ENCODE results near the gene EID2. TPM values are rescaled to one million over a fixed set of nuclear protein-coding genes. Genes with fewer than 3 reads are reported as not detected.

The EID2 gene
- total RNA-seq, 1 experiment from 2014 or later, result 25.2 TPM

- Histone ChIP-seq H3K9me3 (ENCODE audit: low read depth, low read length, poor library complexity, severe bottlenecking) (no peaks in the 10 kb centered on the region), H3K27me3 (replicated peaks; ENCODE audit: insufficient read depth, low read depth, low read length, poor library complexity) (no peaks in the 10 kb centered on the region), H3K27ac (ENCODE audit: low read depth, low read length, poor library complexity, severe bottlenecking) (no peak overlapping the region), H3K36me3 (ENCODE audit: insufficient read depth, low read length, poor library complexity, severe bottlenecking) (peaks cover 31% of the 10 kb centered on the region), H3K4me1 (ENCODE audit: insufficient read depth, low read length, poor library complexity, severe bottlenecking) (peaks cover 3% of the 10 kb centered on the region), H3K4me3 (ENCODE audit: low read depth, low read length, poor library complexity, severe bottlenecking) (no peak overlapping the region)
- TF ChIP-seq CTCF (conservative IDR thresholded peaks at IDR 0.05; ENCODE audit: low read depth, low read length), result no peak
- TF ChIP-seq EZH2 (IDR thresholded peaks at IDR 0.05; ENCODE audit: borderline replicate concordance, low read depth, low read length, poor library complexity, severe bottlenecking), result no peak
- ChIA-PET CTCF (no interaction called here), POLR2A (ENCODE audit: low non-redundant PET) (no interaction called here)
- no TSS peak for BruUV-seq (replicated peaks)
- intact Hi-C loops (cut with micrococcal nuclease; ENCODE audit: unreplicated experiment), result no loop called here
- no peak for DNase-seq (ENCODE audit: low spot score)
These were observed 47.2 kb downstream of the EID2 start for GRCh38 chr19:39492788-39493187.

DNA sequence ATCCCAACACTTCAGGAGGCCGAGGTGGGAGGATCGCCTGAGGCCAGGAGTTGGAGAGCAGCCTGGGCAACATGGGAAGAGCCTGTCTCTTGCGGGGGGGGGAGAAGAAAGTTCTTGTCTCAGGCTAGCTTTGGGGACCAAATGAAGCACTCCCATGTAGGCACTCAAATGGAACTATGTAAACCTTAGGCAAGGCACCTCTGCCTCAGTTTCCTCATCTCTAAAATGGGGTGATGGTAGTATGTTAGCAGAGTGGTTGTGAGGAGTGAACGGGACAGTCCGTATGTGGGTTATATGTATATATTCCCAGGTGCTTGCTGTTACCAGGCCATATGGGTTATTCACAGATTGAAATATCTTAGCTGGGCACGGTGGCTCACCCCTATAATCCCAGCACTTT is 47.7 kb downstream of the EID2 start:
- Histone ChIP-seq H3K4me3 (ENCODE audit: low read depth, low read length, poor library complexity, severe bottlenecking) (no peak overlapping the region), H3K36me3 (ENCODE audit: insufficient read depth, low read length, poor library complexity, severe bottlenecking) (peaks cover 32% of the 10 kb centered on the region), H3K9me3 (ENCODE audit: low read depth, low read length, poor library complexity, severe bottlenecking) (no peaks in the 10 kb centered on the region), H3K27ac (ENCODE audit: low read depth, low read length, poor library complexity, severe bottlenecking) (no peak overlapping the region), H3K27me3 (replicated peaks; ENCODE audit: insufficient read depth, low read depth, low read length, poor library complexity) (no peaks in the 10 kb centered on the region), H3K4me1 (ENCODE audit: insufficient read depth, low read length, poor library complexity, severe bottlenecking) (no peaks in the 10 kb centered on the region)
- no peak for DNase-seq (ENCODE audit: low spot score)
- POLR2A ChIA-PET (ENCODE audit: low non-redundant PET), result no interaction called here
- intact Hi-C loops (cut with micrococcal nuclease; ENCODE audit: unreplicated experiment), result no loop called here
- CTCF ChIA-PET, result no interaction called here
- TF ChIP-seq CTCF (conservative IDR thresholded peaks at IDR 0.05; ENCODE audit: low read depth, low read length), result no peak
- TF ChIP-seq EZH2 (IDR thresholded peaks at IDR 0.05; ENCODE audit: borderline replicate concordance, low read depth, low read length, poor library complexity, severe bottlenecking), result no peak
- BruUV-seq (replicated peaks), result TSS peak; percentile 25

GRCh38 chr19:39489756-39490155 is 50.2 kb downstream of the EID2 start:
- intact Hi-C loops (cut with micrococcal nuclease; ENCODE audit: unreplicated experiment), result no loop called here
- POLR2A ChIA-PET (ENCODE audit: low non-redundant PET), result no interaction called here
- CTCF ChIA-PET, result interaction anchor here (0.7 kb wide), 1 partner anchor 14 kb away, joined by 3 read pairs; no protein-coding TSS in a partner anchor
- BruUV-seq (replicated peaks), result no TSS peak
- TF ChIP-seq CTCF (conservative IDR thresholded peaks at IDR 0.05; ENCODE audit: low read depth, low read length), result no peak
- no peak for TF ChIP-seq EZH2 (IDR thresholded peaks at IDR 0.05; ENCODE audit: borderline replicate concordance, low read depth, low read length, poor library complexity, severe bottlenecking)
- no peak overlapping the region for H3K27ac ChIP-seq (ENCODE audit: low read depth, low read length, poor library complexity, severe bottlenecking)
- no peaks in the 10 kb centered on the region for H3K27me3 ChIP-seq (replicated peaks; ENCODE audit: insufficient read depth, low read depth, low read length, poor library complexity)
- DNase-seq (ENCODE audit: low spot score), result no peak
- H3K4me3 ChIP-seq (ENCODE audit: low read depth, low read length, poor library complexity, severe bottlenecking), result no peak overlapping the region
- no peaks in the 10 kb centered on the region for H3K9me3 ChIP-seq (ENCODE audit: low read depth, low read length, poor library complexity, severe bottlenecking)
- H3K4me1 ChIP-seq (ENCODE audit: insufficient read depth, low read length, poor library complexity, severe bottlenecking), result no peaks in the 10 kb centered on the region
- peaks cover 49% of the 10 kb centered on the region for H3K36me3 ChIP-seq (ENCODE audit: insufficient read depth, low read length, poor library complexity, severe bottlenecking)

Other genes starting within 250 kb of the EID2 start
- not detected in 2 replicates for gene IFNL1, start 243.8 kb downstream of the EID2 start, total RNA-seq (2021)
- 3.7 and 5.0 TPM in 2 replicates for gene LRFN1, start 219.3 kb downstream of the EID2 start, total RNA-seq (2021)
- gene GMFG, start 204.1 kb downstream of the EID2 start, total RNA-seq (2021), result 0.55 TPM in 1 of 2 replicates, not detected in the other
- 157 and 168 TPM in 2 replicates for gene SAMD4B, start 197.7 kb downstream of the EID2 start, total RNA-seq (2021)
- gene PAF1, start 149.1 kb downstream of the EID2 start, total RNA-seq (2021), result 70.2 and 73.3 TPM in 2 replicates
- 37.1 and 41.9 TPM in 2 replicates for gene MED29, start 148.8 kb downstream of the EID2 start, total RNA-seq (2021)
- 7.1 and 8.1 TPM in 2 replicates for gene ZFP36, start 133.3 kb downstream of the EID2 start, total RNA-seq (2021)
- gene PLEKHG2, start 127.5 kb downstream of the EID2 start, total RNA-seq (2021), result 99.1 and 99.4 TPM in 2 replicates
- gene RPS16, start 104.2 kb downstream of the EID2 start, total RNA-seq (2021), result 1,898 and 1,963 TPM in 2 replicates
- 160 and 169 TPM in 2 replicates for gene SUPT5H, start 94.6 kb downstream of the EID2 start, total RNA-seq (2021)
- gene TIMM50, start 59.3 kb downstream of the EID2 start, total RNA-seq (2021), result 165 and 174 TPM in 2 replicates
- 0.69 and 0.96 TPM in 2 replicates for gene DLL3, start 41.2 kb downstream of the EID2 start, total RNA-seq (2021)
- not detected in 2 replicates for gene SELENOV, start 25.0 kb downstream of the EID2 start, total RNA-seq (2021)
- 3.4 and 4.2 TPM in 2 replicates for gene EID2B, start 7.3 kb downstream of the EID2 start, total RNA-seq (2021)
- gene LGALS13, start 62.4 kb upstream of the EID2 start, total RNA-seq (2021), result not detected in 2 replicates
- not detected in 2 replicates for gene LGALS16, start 115.8 kb upstream of the EID2 start, total RNA-seq (2021)
- gene LGALS14, start 164.3 kb upstream of the EID2 start, total RNA-seq (2021), result not detected in 2 replicates
- not detected in 2 replicates for gene CLC, start 197.9 kb upstream of the EID2 start, total RNA-seq (2021)
- gene LEUTX, start 238.7 kb upstream of the EID2 start, total RNA-seq (2021), result not detected in 2 replicates

All from A673 (cell line).